Heart left ventricle (tissue), 13 donors: ENCODE measurements around the gene TSC22D3.

ENCODE experiments used
- POLR2A ChIP-seq, 2 donors: fragments of 450-650 bp; IDR thresholded peaks; one replicate each; pipeline ENCODE4 v1.6.1; 2017; ENCODE audit warnings: antibody characterized with exemption in 2 of 2, mild to moderate bottlenecking in 2 of 2, moderate library complexity in 2 of 2
- TF ChIP-seq, protein P1 (sequence below), 12 donors: fragments of 200-600 bp; sonication (generic) in 4 of 12; IDR thresholded peaks; one replicate each; pipeline versions ENCODE4 v1.5.0 to v1.8.0; 2018 to 2022; ENCODE audit warnings: antibody characterized with exemption in 12 of 12, mild to moderate bottlenecking in 5 of 12
- donor health status: ischemic (EF 13 %, LVEDD 7.1; RV severe dilation, severe dysfunction).
- donor health status: DM: no; HTN: yes; CAD: no.
- donor health status: DM: no; HTN: no; CAD: no.
- donor health status: ischemic (EF 25% LVEDD 6.9; RV normal size, moderate dysfunction).
- donor health status: ischemic (EF 25% LVEDD 5.7; RV mildly dilated, moderate dysfunction).
- donor health status: ischemic (EF 35%, LVEDD 5.7; RV mildly dilated, moderate dysfunction).
- donor health status: nonischemic (EF 11% LVEDD 7.7; RV severe dilation, severe dysfunction).
- donor health status: DM: yes; HTN: yes; CAD: no.
- donor health status: PGD.
- donor health status: ischemic (EF 29% LVEDD 5.4; RV normal size, mild dysfunction).
- donor health status: nonischemic (EF 23%, LVEDD 6.1; RV moderate dilation, normal function).

DNA sequence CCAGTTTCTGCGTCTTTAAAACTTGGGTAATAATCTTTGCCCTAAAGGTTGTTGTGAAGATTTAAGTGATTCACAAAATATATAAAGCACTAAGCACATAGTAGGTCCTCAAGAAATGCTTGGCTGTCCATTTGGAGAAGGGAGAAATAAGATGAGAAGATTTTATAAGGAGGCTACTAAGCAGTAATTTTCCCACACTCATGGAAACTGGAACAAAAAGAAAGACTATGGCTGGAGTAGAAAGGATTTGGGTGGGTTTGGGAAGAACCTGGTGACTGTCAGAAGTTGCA, 100.3 kb downstream of the TSC22D3 start:
- TF ChIP-seq POLR2A (IDR thresholded peaks at IDR 0.05): no peak
- TF ChIP-seq, protein P1, sequence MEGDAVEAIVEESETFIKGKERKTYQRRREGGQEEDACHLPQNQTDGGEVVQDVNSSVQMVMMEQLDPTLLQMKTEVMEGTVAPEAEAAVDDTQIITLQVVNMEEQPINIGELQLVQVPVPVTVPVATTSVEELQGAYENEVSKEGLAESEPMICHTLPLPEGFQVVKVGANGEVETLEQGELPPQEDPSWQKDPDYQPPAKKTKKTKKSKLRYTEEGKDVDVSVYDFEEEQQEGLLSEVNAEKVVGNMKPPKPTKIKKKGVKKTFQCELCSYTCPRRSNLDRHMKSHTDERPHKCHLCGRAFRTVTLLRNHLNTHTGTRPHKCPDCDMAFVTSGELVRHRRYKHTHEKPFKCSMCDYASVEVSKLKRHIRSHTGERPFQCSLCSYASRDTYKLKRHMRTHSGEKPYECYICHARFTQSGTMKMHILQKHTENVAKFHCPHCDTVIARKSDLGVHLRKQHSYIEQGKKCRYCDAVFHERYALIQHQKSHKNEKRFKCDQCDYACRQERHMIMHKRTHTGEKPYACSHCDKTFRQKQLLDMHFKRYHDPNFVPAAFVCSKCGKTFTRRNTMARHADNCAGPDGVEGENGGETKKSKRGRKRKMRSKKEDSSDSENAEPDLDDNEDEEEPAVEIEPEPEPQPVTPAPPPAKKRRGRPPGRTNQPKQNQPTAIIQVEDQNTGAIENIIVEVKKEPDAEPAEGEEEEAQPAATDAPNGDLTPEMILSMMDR (IDR thresholded peaks at IDR 0.05): no peak
